ENCODE results near the gene GOLGA6L10. TPM values are rescaled to one million over a fixed set of nuclear protein-coding genes. Genes with fewer than 3 reads are reported as not detected.

The GOLGA6L10 gene
- total RNA-seq, 2 donors from 2014 or later: 0.36 to 6.0 TPM

DNA sequence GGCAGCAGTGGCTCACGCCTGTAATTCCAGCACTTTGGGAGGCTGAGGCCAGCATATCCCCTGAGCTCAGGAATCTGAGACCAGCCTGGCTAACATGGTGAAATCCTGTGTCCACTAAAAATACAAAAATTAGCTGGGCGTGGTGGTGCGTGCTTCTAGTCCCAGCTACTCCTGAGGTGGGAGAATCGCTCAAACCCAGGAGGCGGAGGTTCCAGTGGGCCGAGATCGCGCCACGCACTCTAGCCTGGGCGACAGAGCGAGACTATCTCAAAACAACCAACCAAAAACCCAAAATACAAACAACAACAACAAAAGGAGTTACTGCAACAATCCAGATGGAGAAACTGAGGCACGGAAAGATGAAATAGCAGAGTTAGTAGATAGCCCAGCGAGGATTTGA is 51.2 kb downstream of the GOLGA6L10 start:
- WGBS: 95% methylated on average over 13 of the region's 13 CpGs
- intact Hi-C loops (cut with DNase I): no loop called here
- H3K4me3 ChIP-seq: no peak overlapping the region

GRCh38 chr15:82297546-82297945 is 51.7 kb downstream of the GOLGA6L10 start:
- Histone ChIP-seq H3K4me3 (no peak overlapping the region), H3K9me3 (no peaks in the 10 kb centered on the region), H3K36me3 (no peaks in the 10 kb centered on the region), H3K27ac (no peak overlapping the region), H3K27me3 (replicated peaks; ENCODE audit: insufficient read depth) (no peaks in the 10 kb centered on the region), H3K4me1 (replicated peaks) (no peaks in the 10 kb centered on the region)
- no peak for DNase-seq (ENCODE audit: low spot score)
- intact Hi-C loops (cut with DNase I): no loop called here
- no peak for TF ChIP-seq POLR2AphosphoS5 (IDR thresholded peaks at IDR 0.05)
- TF ChIP-seq, protein P1, sequence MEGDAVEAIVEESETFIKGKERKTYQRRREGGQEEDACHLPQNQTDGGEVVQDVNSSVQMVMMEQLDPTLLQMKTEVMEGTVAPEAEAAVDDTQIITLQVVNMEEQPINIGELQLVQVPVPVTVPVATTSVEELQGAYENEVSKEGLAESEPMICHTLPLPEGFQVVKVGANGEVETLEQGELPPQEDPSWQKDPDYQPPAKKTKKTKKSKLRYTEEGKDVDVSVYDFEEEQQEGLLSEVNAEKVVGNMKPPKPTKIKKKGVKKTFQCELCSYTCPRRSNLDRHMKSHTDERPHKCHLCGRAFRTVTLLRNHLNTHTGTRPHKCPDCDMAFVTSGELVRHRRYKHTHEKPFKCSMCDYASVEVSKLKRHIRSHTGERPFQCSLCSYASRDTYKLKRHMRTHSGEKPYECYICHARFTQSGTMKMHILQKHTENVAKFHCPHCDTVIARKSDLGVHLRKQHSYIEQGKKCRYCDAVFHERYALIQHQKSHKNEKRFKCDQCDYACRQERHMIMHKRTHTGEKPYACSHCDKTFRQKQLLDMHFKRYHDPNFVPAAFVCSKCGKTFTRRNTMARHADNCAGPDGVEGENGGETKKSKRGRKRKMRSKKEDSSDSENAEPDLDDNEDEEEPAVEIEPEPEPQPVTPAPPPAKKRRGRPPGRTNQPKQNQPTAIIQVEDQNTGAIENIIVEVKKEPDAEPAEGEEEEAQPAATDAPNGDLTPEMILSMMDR (IDR thresholded peaks at IDR 0.05): no peak
- TF ChIP-seq POLR2A (IDR thresholded peaks at IDR 0.05): no peak
- whole genome bisulfite sequencing: 98% methylated on average over 5 of the region's 5 CpGs

More for the DNA sequence above, 51.2 kb downstream of the GOLGA6L10 start:
- DNase-seq (ENCODE audit: low spot score): no peak
- H3K27me3 ChIP-seq (replicated peaks; ENCODE audit: insufficient read depth): no peaks in the 10 kb centered on the region
- H3K4me1 ChIP-seq (replicated peaks): no peaks in the 10 kb centered on the region
- TF ChIP-seq POLR2AphosphoS5 (IDR thresholded peaks at IDR 0.05) (no peak), POLR2A (IDR thresholded peaks at IDR 0.05) (no peak)
- TF ChIP-seq, protein P1 (IDR thresholded peaks at IDR 0.05): no peak
- H3K9me3 ChIP-seq: no peaks in the 10 kb centered on the region
- no peaks in the 10 kb centered on the region for H3K36me3 ChIP-seq
- H3K27ac ChIP-seq: no peak overlapping the region

DNA sequence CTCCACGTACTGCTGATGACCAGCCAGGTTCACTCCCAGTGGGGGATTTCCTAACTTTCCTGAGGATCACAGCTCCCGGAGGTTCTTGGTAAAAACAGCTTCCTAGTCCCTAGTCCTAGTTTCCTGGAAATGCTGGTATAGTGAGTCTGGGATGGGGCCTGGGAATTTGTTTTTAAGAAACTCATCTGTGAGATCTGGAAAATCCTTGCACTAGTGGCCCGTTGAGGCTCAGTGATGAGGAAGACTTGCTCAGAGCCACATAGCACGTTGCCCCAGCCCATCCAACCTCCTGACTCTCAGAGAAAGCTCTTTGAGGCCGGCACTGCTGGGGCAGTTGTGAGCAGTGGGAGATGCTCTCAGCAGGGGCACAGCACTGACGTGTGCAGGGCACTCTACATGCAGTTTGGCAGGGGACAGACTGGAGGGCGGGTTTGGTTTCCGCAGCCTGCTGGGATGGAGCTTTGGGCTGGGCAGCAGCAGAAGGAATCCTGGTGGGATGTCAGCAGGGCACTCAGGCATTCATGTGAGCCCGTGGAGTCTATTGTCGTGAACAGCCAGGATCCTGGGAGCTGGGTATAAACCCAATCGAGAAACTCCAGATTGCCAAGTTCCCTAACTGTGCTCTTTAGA is 55.1 kb downstream of the GOLGA6L10 start:
- Histone ChIP-seq H3K27me3 (replicated peaks; ENCODE audit: insufficient read depth) (no peaks in the 10 kb centered on the region), H3K27ac (no peak overlapping the region), H3K9me3 (no peaks in the 10 kb centered on the region), H3K36me3 (no peaks in the 10 kb centered on the region), H3K4me3 (no peak overlapping the region), H3K4me1 (replicated peaks) (no peaks in the 10 kb centered on the region)
- TF ChIP-seq POLR2AphosphoS5 (IDR thresholded peaks at IDR 0.05) (no peak), POLR2A (IDR thresholded peaks at IDR 0.05) (no peak)
- TF ChIP-seq, protein P1 (IDR thresholded peaks at IDR 0.05): no peak
- no peak for DNase-seq (ENCODE audit: low spot score)
- 74% methylated on average over 11 of the region's 11 CpGs for WGBS
- intact Hi-C loops (cut with DNase I): no loop called here

- no peaks in the 10 kb centered on the region for H3K4me1 ChIP-seq (replicated peaks)
- H3K27ac ChIP-seq: no peak overlapping the region
- TF ChIP-seq, protein P1 (IDR thresholded peaks at IDR 0.05): no peak
- no peak for TF ChIP-seq POLR2A (IDR thresholded peaks at IDR 0.05)
- 92% methylated on average over 5 of the region's 5 CpGs for WGBS
- no peak for DNase-seq (ENCODE audit: low spot score)
- no peaks in the 10 kb centered on the region for H3K27me3 ChIP-seq (replicated peaks; ENCODE audit: insufficient read depth)
- no peak overlapping the region for H3K4me3 ChIP-seq
- no peaks in the 10 kb centered on the region for H3K9me3 ChIP-seq
- intact Hi-C loops (cut with DNase I): no loop called here
- no peaks in the 10 kb centered on the region for H3K36me3 ChIP-seq
Observed at GRCh38 chr15:82292271-82292670, 57.0 kb downstream of the GOLGA6L10 start.

Other genes starting within 250 kb of the GOLGA6L10 start
- gene EFL1, start 86.7 kb downstream of the GOLGA6L10 start, total RNA-seq: 10 to 100 TPM; 22.7 to 29.3 TPM
- gene SAXO2, start 86.7 kb downstream of the GOLGA6L10 start, total RNA-seq: 1 to 10 TPM; 4.0 to 4.3 TPM
- 1 to 10 TPM; 3.6 to 5.4 TPM for gene GOLGA6L9, start 80.3 kb upstream of the GOLGA6L10 start, total RNA-seq
- 1,000 to 10,000 TPM in 1 of 2 donors, 100 to 1,000 TPM in 1; 995 to 3,415 TPM for gene RPS17, start 191.0 kb upstream of the GOLGA6L10 start, total RNA-seq